Neutrophil (primary cell): ENCODE data around the gene CLN6.

Source experiments
- H3K27ac ChIP-seq: fragments of 200-600 bp; sonication (generic); 2 replicates; pipeline ENCODE4 v1.5.1; 2016; ENCODE audit warnings: mild to moderate bottlenecking, moderate library complexity
- H3K27me3 ChIP-seq: fragments of 200-600 bp; sonication (generic); 2 replicates; pipeline ENCODE4 v1.6.0; 2016; ENCODE audit warnings: mild to moderate bottlenecking
- H3K36me3 ChIP-seq: fragments of 200-600 bp; sonication (generic); 2 replicates; pipeline ENCODE4 v1.5.1; 2017
- H3K4me1 ChIP-seq, 2 experiments: fragments of 200-600 bp in 1 of 2; sonication (generic) in 1 of 2; 1 replicate in 1 of 2; 2 replicates in 1 of 2; pipeline versions ENCODE4 v1.5.1 to v1.6.1; 2013 to 2016; ENCODE audit warnings: low read depth in 1 of 2, low read length in 1 of 2, mild to moderate bottlenecking in 1 of 2, moderate library complexity in 1 of 2; ENCODE audit not compliant: control insufficient read depth in 1 of 2, insufficient read depth in 1 of 2
- H3K4me3 ChIP-seq, 2 experiments: fragments of 200-600 bp in 1 of 2; sonication (generic) in 1 of 2; 1 replicate in 1 of 2; 2 replicates in 1 of 2; pipeline ENCODE4 v1.5.1; 2013 to 2016; ENCODE audit warnings: low read depth in 1 of 2, low read length in 1 of 2, mild to moderate bottlenecking in 1 of 2, moderate library complexity in 1 of 2
- H3K9me3 ChIP-seq: fragments of 200-600 bp; sonication (generic); 2 replicates; pipeline ENCODE4 v1.5.1; 2016
- CTCF ChIP-seq: fragments of 200-600 bp; sonication (generic); IDR thresholded peaks from 2 replicates; pipeline ENCODE4 v1.5.1; 2016; ENCODE audit warnings: antibody characterized with exemption

The CLN6 gene

GRCh38 chr15:68229386-68230156 is at the start of gene CLN6:
Gene CLN6 (minus strand): TSS chr15:68229728. CDS start chr15:68229584, 144 bp downstream.
- peak within 1 kb of the TSS; percentile 79 to 91 for H3K4me3 ChIP-seq

GRCh38 chr15:68278595-68279405 is 49.3 kb upstream of the CLN6 start:
- Histone ChIP-seq H3K27me3 (no peaks in the 10 kb centered on the region), H3K4me1 (peaks cover 50 to 62% of the 10 kb centered on the region in 2 experiments), H3K4me3 (peak overlapping the region; percentile 81 to 93), H3K27ac (peak overlapping the region; percentile 96), H3K36me3 (no peaks in the 10 kb centered on the region), H3K9me3 (no peaks in the 10 kb centered on the region)
- no peak for TF ChIP-seq CTCF

More at GRCh38 chr15:68229386-68230156, at the start of gene CLN6:
- no peaks in the 10 kb centered on the region for H3K36me3 ChIP-seq
- H3K9me3 ChIP-seq, result no peaks in the 10 kb centered on the region
- peak within 1 kb of the TSS; percentile 81 for H3K27ac ChIP-seq
- TF ChIP-seq CTCF, result peak; percentile 60
- H3K27me3 ChIP-seq, result no peaks in the 10 kb centered on the region
- H3K4me1 ChIP-seq, result peaks cover 20 to 42% of the 10 kb centered on the region in 2 experiments

- no peak for TF ChIP-seq CTCF
- no peaks in the 10 kb centered on the region for H3K36me3 ChIP-seq
- H3K27me3 ChIP-seq, result no peaks in the 10 kb centered on the region
- H3K4me1 ChIP-seq, result peaks cover 50 to 62% of the 10 kb centered on the region in 2 experiments
- H3K27ac ChIP-seq, result peak overlapping the region; percentile 96
- H3K9me3 ChIP-seq, result no peaks in the 10 kb centered on the region
- peak overlapping the region; percentile 81 to 93 for H3K4me3 ChIP-seq
Measured at GRCh38 chr15:68278345-68278594, 48.7 kb upstream of the CLN6 start.

- Histone ChIP-seq H3K4me3 (peak within 1 kb of the TSS; percentile 81 to 93), H3K27me3 (no peaks in the 10 kb centered on the region), H3K27ac (peak within 1 kb of the TSS; percentile 96), H3K9me3 (no peaks in the 10 kb centered on the region), H3K36me3 (no peaks in the 10 kb centered on the region), H3K4me1 (peaks cover 50 to 57% of the 10 kb centered on the region in 2 experiments)
- peak; percentile 13 for TF ChIP-seq CTCF
Measured at GRCh38 chr15:68277603-68278344, 48.2 kb upstream of the CLN6 start, which contains the start of gene FEM1B. Gene FEM1B (plus strand): TSS chr15:68277745. CDS start chr15:68278418, 673 bp downstream.

GRCh38 chr15:68277131-68277602 is 47.6 kb upstream of the CLN6 start:
- no peak for TF ChIP-seq CTCF
- peaks cover 50 to 51% of the 10 kb centered on the region in 2 experiments for H3K4me1 ChIP-seq
- H3K9me3 ChIP-seq, result no peaks in the 10 kb centered on the region
- H3K4me3 ChIP-seq, result peak overlapping the region; percentile 81 to 93
- no peaks in the 10 kb centered on the region for H3K27me3 ChIP-seq
- H3K27ac ChIP-seq, result peak overlapping the region; percentile 96
- no peaks in the 10 kb centered on the region for H3K36me3 ChIP-seq
